Fibroblast of lung (primary cell): ENCODE data around the gene RAB36. TPM values are rescaled to one million over a fixed set of nuclear protein-coding genes. Genes with fewer than 3 reads are reported as not detected.

ENCODE experiments used
- DNase-seq, 2 donors: peaks; one replicate each; pipeline versions ENCODE4 v3.0.0 to v3.0.0-alpha.2; 2010; ENCODE audit warnings: low read depth in 2 of 2
- H2AFZ ChIP-seq: 2 replicates; pipeline ENCODE4 v1.5.1; 2012; ENCODE audit warnings: low read length, control low read depth, inconsistent platforms
- H3K27ac ChIP-seq: 2 replicates; pipeline ENCODE4 v1.5.1; 2011; ENCODE audit warnings: low read length, control low read depth; ENCODE audit not compliant: insufficient read depth
- H3K27me3 ChIP-seq: 2 replicates; pipeline ENCODE4 v1.5.1; 2011; ENCODE audit warnings: mild to moderate bottlenecking, low read length; ENCODE audit not compliant: control insufficient read depth, insufficient read depth
- H3K36me3 ChIP-seq: 2 replicates; pipeline ENCODE4 v1.5.1; 2011; ENCODE audit warnings: low read length; ENCODE audit not compliant: control insufficient read depth, insufficient read depth
- H3K4me1 ChIP-seq: 2 replicates; pipeline ENCODE4 v1.5.1; 2011; ENCODE audit warnings: low read length; ENCODE audit not compliant: control insufficient read depth, insufficient read depth; ENCODE audit errors: extremely low read depth
- H3K4me2 ChIP-seq: 2 replicates; pipeline ENCODE4 v1.5.1; 2011; ENCODE audit warnings: low read length, control low read depth; ENCODE audit not compliant: insufficient read depth; ENCODE audit errors: extremely low read depth
- H3K4me3 ChIP-seq, 4 experiments: fragments of 200-600 bp in 1 of 4; sonication (generic) in 1 of 4; replicated peaks in 1 of 4; 2 replicates each; pipeline ENCODE4 v1.5.1; 2011 to 2016; ENCODE audit warnings: low read length in 4 of 4, low read depth in 3 of 4, mild to moderate bottlenecking in 3 of 4, control low read depth in 2 of 4, inconsistent platforms in 1 of 4, mixed read lengths in 1 of 4; ENCODE audit not compliant: insufficient read depth in 1 of 4; ENCODE audit errors: control extremely low read depth in 1 of 4
- H3K79me2 ChIP-seq: 2 replicates; pipeline ENCODE4 v1.5.1; 2012; ENCODE audit warnings: mild to moderate bottlenecking, low read length, inconsistent platforms; ENCODE audit not compliant: control insufficient read depth, insufficient read depth
- H3K9ac ChIP-seq: 2 replicates; pipeline ENCODE4 v1.5.1; 2011; ENCODE audit warnings: mild to moderate bottlenecking, low read length, control low read depth; ENCODE audit not compliant: insufficient read depth
- H3K9me3 ChIP-seq: 2 replicates; pipeline ENCODE4 v1.5.1; 2012; ENCODE audit warnings: low read depth, low read length; ENCODE audit not compliant: control insufficient read depth, insufficient read depth
- H4K20me1 ChIP-seq: 2 replicates; pipeline ENCODE4 v1.5.1; 2011; ENCODE audit warnings: low read length; ENCODE audit not compliant: control insufficient read depth, insufficient read depth; ENCODE audit errors: extremely low read depth
- CTCF ChIP-seq, 2 donors: IDR thresholded peaks in 1 of 2; conservative IDR thresholded peaks in 1 of 2; 1 replicate in 1 of 2; 2 replicates in 1 of 2; pipeline ENCODE4 v1.5.1; 2011 to 2012; ENCODE audit warnings: low read length in 2 of 2, control low read depth in 1 of 2, inconsistent platforms in 1 of 2, low read depth in 1 of 2, mild to moderate bottlenecking in 1 of 2
- EZH2 ChIP-seq: IDR thresholded peaks from 2 replicates; pipeline ENCODE4 v1.5.1; 2012; ENCODE audit warnings: low read length, control low read depth, mild to moderate bottlenecking; ENCODE audit errors: missing control alignments
- polyA plus RNA-seq, 2 donors: library from polyadenylated mRNA; depleted of rRNA in 1 of 2; stranded (reverse) in 1 of 2; unstranded in 1 of 2; fragments of >200 nt; gene quantifications; 2 replicates each; pipeline ENCODE4 v1.2.1, GENCODE V29; 2011 to 2012; ENCODE audit warnings: missing spikeins in 1 of 2
- total RNA-seq: library from RNA; depleted of rRNA; stranded (reverse); fragments of >200 nt; gene quantifications from 2 replicates; pipeline ENCODE4 v1.2.1, GENCODE V29; 2014

Gene RAB36
- total and polyA plus RNA-seq, 2 donors (not counting 1 experiment from before 2014, with no cell fraction given), result 2.5 to 3.7 TPM

- no peak for DNase-seq
- H3K4me2 ChIP-seq, result no peak overlapping the region
- TF ChIP-seq CTCF (conservative IDR thresholded peaks at IDR 0.05 in 1 of 2, IDR thresholded peaks at IDR 0.05 in 1 of 2; ENCODE audit: low read depth in 1 of 2, low read length in 2 of 2) (no peak), EZH2 (no peak)
- H3K9ac ChIP-seq, result no peak overlapping the region
- no peaks in the 10 kb centered on the region for H3K9me3 ChIP-seq
- no peaks in the 10 kb centered on the region for H3K4me1 ChIP-seq
- H3K4me3 ChIP-seq, result no peak overlapping the region
- no peaks in the 10 kb centered on the region for H3K36me3 ChIP-seq
- H3K27me3 ChIP-seq, result no peaks in the 10 kb centered on the region
- no peak overlapping the region for H2AFZ ChIP-seq
- H3K79me2 ChIP-seq, result no peaks in the 10 kb centered on the region
- H4K20me1 ChIP-seq, result no peaks in the 10 kb centered on the region
- H3K27ac ChIP-seq, result no peak overlapping the region
Measured at GRCh38 chr22:23166841-23167616, 21.8 kb downstream of the RAB36 start.

GRCh38 chr22:23168391-23169042 is 23.2 kb downstream of the RAB36 start:
- H3K79me2 ChIP-seq, result no peaks in the 10 kb centered on the region
- H3K9me3 ChIP-seq, result no peaks in the 10 kb centered on the region
- TF ChIP-seq EZH2 (no peak), CTCF (conservative IDR thresholded peaks at IDR 0.05 in 1 of 2, IDR thresholded peaks at IDR 0.05 in 1 of 2; ENCODE audit: low read depth in 1 of 2, low read length in 2 of 2) (no peak)
- H3K27me3 ChIP-seq, result no peaks in the 10 kb centered on the region
- no peak overlapping the region for H3K27ac ChIP-seq
- no peak overlapping the region for H2AFZ ChIP-seq
- H3K36me3 ChIP-seq, result no peaks in the 10 kb centered on the region
- DNase-seq, result no peak
- no peak overlapping the region for H3K4me2 ChIP-seq
- no peaks in the 10 kb centered on the region for H3K4me1 ChIP-seq
- no peak overlapping the region for H3K9ac ChIP-seq
- H3K4me3 ChIP-seq, result no peak overlapping the region
- H4K20me1 ChIP-seq, result no peaks in the 10 kb centered on the region

GRCh38 chr22:23169043-23169406 is 23.7 kb downstream of the RAB36 start:
- Histone ChIP-seq H3K4me1 (no peaks in the 10 kb centered on the region), H3K9ac (no peak overlapping the region), H3K27me3 (no peaks in the 10 kb centered on the region), H3K4me3 (no peak overlapping the region), H4K20me1 (no peaks in the 10 kb centered on the region), H3K79me2 (no peaks in the 10 kb centered on the region), H3K36me3 (no peaks in the 10 kb centered on the region), H3K27ac (no peak overlapping the region), H2AFZ (no peak overlapping the region), H3K9me3 (no peaks in the 10 kb centered on the region), H3K4me2 (no peak overlapping the region)
- TF ChIP-seq CTCF (conservative IDR thresholded peaks at IDR 0.05 in 1 of 2, IDR thresholded peaks at IDR 0.05 in 1 of 2; ENCODE audit: low read depth in 1 of 2, low read length in 2 of 2), result no peak
- no peak for DNase-seq
